Measurements from ENCODE around the gene TRIM59. TPM values are rescaled to one million over a fixed set of nuclear protein-coding genes. Genes with fewer than 3 reads are reported as not detected.

The TRIM59 gene
- total and polyA plus RNA-seq, 9 of the 15 experiments (the other 6 are each of a cell fraction or from before 2014, with no cell fraction given): 16.8 to 101 (median 34.8) TPM

GRCh38 chr3:160394009-160394392, 55.6 kb downstream of the TRIM59 start:
- ATAC-seq: peak; percentile 68
- peak overlapping the region; percentile 47 to 55; a peak in 3 of 4 replicates for H3K9ac ChIP-seq (ENCODE audit: insufficient read depth in 1 of 2, low read depth in 2 of 2, low read length in 2 of 2)
- intact Hi-C loops (cut with micrococcal nuclease): no loop called here
- FAIRE-seq: no peak
- WGBS (ENCODE audit: insufficient coverage, low coverage, missing lambda C conversion rate): 0% methylated on average over 3 of the region's 3 CpGs
- H3K9me3 ChIP-seq (replicated peaks; ENCODE audit: control insufficient read depth, insufficient read depth, low read depth, low read length): no peaks in the 10 kb centered on the region
- no peaks in the 10 kb centered on the region for H3K27me3 ChIP-seq (ENCODE audit: control insufficient read depth in 2 of 2, insufficient read depth in 2 of 2, low read length in 2 of 2)
- peak in 2 of 4 experiments; percentile 27 to 63 for DNase-seq (ENCODE audit: extremely low read depth in 1 of 4, low spot score in 3 of 4)
- peaks cover 9 to 33% of the 10 kb centered on the region in 2 experiments; a peak in 4 of 5 replicates for H3K4me1 ChIP-seq (replicated peaks in 1 of 2; ENCODE audit: control insufficient read depth in 2 of 2, insufficient read depth in 2 of 2, low read length in 2 of 2)
- H3K27ac ChIP-seq (ENCODE audit: extremely low read depth, low read depth, low read length): peak overlapping the region; percentile 77
- no peak overlapping the region for H3K4me3 ChIP-seq
- ChIA-PET CTCF (ENCODE audit: low intra/inter-chr PET ratio) (no interaction called here), POLR2A (interaction anchor here (1.3 to 1.8 kb wide), 2 partner anchors 13 to 18 kb away, joined by 4 to 6 read pairs; no protein-coding TSS in a partner anchor)
- no TSS peak for BruUV-seq (replicated peaks)
- peak overlapping the region; percentile 66 for H3K4me2 ChIP-seq (ENCODE audit: insufficient read depth, low read length)
- H4K20me1 ChIP-seq (replicated peaks; ENCODE audit: control insufficient read depth, insufficient read depth, low read length): no peaks in the 10 kb centered on the region
- H3K9me1 ChIP-seq (ENCODE audit: control insufficient read depth, insufficient read depth, low read length): no peaks in the 10 kb centered on the region
- peaks cover 47% of the 10 kb centered on the region for H3K79me2 ChIP-seq (ENCODE audit: control insufficient read depth, insufficient read depth, low read length)
- in situ Hi-C loops (cut with MboI): no loop called here
- H2AFZ ChIP-seq (ENCODE audit: low read depth, low read length): peak overlapping the region; percentile 61
- H3K36me3 ChIP-seq (ENCODE audit: control insufficient read depth, insufficient read depth, low read length): no peaks in the 10 kb centered on the region
- no peak for TF ChIP-seq DMBX1 (CRISPR knock-in tag; IDR thresholded peaks at IDR 0.05; ENCODE audit: borderline replicate concordance)
- no peak for TF ChIP-seq RBM22 (IDR thresholded peaks at IDR 0.05; ENCODE audit: low read depth, low read length, poor library complexity, severe bottlenecking)
- TF ChIP-seq MTA3 (IDR thresholded peaks at IDR 0.05; ENCODE audit: borderline replicate concordance): no peak
- TF ChIP-seq NONO (IDR thresholded peaks at IDR 0.05; ENCODE audit: low read depth in 2 of 2, low read length in 1 of 2): no peak
- 0 out of 2 replicates have a peak, but pooled peaks have one; percentile 25 for TF ChIP-seq IRF9 (tag; IDR thresholded peaks at IDR 0.05)
- TF ChIP-seq PHB2 (IDR thresholded peaks at IDR 0.05; ENCODE audit: low read depth): no peak
- no peak for TF ChIP-seq XRCC3 (IDR thresholded peaks at IDR 0.05)
- no peak for TF ChIP-seq TEAD2 (tag; IDR thresholded peaks at IDR 0.05)
- peak; percentile 18 for TF ChIP-seq SMARCB1 (IDR thresholded peaks at IDR 0.05; ENCODE audit: insufficient read length, low read depth)
- no peak for TF ChIP-seq E2F5 (CRISPR knock-in tag; IDR thresholded peaks at IDR 0.05)
- no peak for TF ChIP-seq ZNF830 (CRISPR knock-in tag; IDR thresholded peaks at IDR 0.05)
- no peak for TF ChIP-seq CGGBP1 (CRISPR knock-in tag; IDR thresholded peaks at IDR 0.05)
- TF ChIP-seq NR4A1 (CRISPR knock-in tag; IDR thresholded peaks at IDR 0.05): no peak
- TF ChIP-seq NR4A1 (tag; IDR thresholded peaks at IDR 0.05): no peak
- no peak for TF ChIP-seq CBFB (CRISPR knock-in tag; IDR thresholded peaks at IDR 0.05)
- peak in 2 of 3 experiments; percentile 23 to 82 for TF ChIP-seq YY1 (IDR thresholded peaks at IDR 0.05; ENCODE audit: borderline replicate concordance in 1 of 3, control insufficient read depth in 1 of 3, extremely low read depth in 1 of 3, insufficient read depth in 3 of 3, insufficient read length in 1 of 3, insufficient replicate concordance in 2 of 3, low read depth in 1 of 3, low read length in 2 of 3)
- TF ChIP-seq NFE2L1 (tag; IDR thresholded peaks at IDR 0.05; ENCODE audit: borderline replicate concordance, low read depth): no peak
- no peak for TF ChIP-seq SETDB1 (IDR thresholded peaks at IDR 0.05; ENCODE audit: low read length)
- TF ChIP-seq STAT6 (CRISPR knock-in tag; IDR thresholded peaks at IDR 0.05): no peak
